COR-L47 (cell line): ENCODE measurements around the gene CPOX.
A peak's percentile ranks its signal among the peaks of the same experiment; 100 is the strongest.

Source experiments
- DNase-seq: peaks from one replicate; lab custom pipeline; 2025; lab: John Stamatoyannopoulos, UW

CPOX gene

DNA sequence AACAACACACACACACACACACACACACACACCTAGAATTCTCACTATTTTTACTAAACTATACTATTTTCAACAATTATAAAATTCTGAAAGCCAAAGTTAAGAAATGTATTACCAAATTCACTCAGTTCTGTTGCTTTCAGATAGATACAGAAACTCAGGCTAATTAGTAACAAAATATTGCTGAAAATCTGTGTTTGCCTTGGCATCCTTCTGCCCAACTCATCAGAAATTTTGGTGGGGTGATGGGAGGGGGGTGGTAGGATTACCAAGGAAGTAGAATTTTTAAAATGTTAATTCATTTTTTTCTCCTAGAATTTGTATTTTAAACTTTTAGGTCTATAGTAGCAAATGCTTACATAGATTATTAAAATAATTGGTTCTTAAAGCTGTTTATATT, 2.7 kb upstream of the CPOX start:
- no peak for DNase-seq

DNA sequence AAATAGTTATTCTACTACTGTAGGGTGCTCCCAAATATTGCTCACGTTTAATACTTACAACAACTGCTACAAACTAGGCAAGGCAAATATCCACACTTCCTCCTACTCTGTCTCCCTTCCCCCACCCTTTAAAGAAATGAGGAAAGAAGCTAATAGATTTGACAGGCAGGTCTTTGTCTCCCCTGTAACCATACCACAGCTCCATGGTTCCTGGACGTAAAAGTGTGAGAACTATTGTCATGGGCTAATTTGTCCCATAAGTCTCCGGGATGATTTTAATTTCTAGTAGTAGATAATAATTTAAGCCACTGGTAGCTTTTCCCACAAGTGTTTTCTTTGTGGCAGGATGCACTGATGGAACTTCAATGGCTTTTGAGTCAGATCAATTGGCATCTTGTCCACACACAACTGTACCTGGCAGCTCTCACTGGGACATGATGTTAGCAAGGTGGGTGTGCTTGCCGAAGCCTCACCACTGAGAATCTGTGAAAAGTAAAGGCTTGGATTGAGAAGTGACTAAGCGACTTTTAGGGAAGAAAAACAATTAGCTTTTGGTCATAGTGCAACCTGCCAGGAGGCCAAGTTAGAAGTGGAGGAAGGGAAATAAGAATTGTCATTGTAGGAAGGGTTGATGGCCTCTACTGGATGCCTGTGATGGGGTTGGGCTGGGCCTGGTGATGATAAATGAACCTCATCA, 1.4 kb upstream of the CPOX start:
- DNase-seq, result no peak

DNA sequence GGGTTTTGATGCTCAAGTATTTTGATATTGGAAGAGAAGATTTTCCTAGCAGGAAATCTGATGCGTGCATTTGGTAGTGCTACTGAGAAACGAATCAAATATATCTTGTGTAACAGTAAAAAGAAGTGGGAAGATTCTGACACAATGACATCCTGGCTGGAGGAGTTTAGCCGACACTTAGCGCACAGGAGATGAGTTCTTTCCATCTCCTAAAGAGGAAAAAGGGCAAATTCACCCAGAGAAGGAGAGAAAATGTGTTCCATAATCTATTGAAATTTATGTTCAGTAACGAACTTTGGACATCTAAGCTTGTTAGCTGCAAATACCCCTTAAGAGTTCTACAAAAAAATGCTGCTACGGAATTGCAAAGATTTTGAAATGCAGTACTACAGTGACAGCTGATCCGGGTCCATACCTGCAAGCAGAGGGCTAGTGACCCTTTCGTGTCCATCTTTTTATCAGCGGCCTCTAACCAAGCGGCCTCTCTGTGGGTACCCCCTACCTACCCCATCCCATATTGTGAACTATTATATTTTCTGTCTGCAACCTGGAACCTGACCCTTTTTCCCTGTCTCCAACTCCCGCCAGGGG, 971 bp downstream of the CPOX start:
- no peak for DNase-seq

DNA sequence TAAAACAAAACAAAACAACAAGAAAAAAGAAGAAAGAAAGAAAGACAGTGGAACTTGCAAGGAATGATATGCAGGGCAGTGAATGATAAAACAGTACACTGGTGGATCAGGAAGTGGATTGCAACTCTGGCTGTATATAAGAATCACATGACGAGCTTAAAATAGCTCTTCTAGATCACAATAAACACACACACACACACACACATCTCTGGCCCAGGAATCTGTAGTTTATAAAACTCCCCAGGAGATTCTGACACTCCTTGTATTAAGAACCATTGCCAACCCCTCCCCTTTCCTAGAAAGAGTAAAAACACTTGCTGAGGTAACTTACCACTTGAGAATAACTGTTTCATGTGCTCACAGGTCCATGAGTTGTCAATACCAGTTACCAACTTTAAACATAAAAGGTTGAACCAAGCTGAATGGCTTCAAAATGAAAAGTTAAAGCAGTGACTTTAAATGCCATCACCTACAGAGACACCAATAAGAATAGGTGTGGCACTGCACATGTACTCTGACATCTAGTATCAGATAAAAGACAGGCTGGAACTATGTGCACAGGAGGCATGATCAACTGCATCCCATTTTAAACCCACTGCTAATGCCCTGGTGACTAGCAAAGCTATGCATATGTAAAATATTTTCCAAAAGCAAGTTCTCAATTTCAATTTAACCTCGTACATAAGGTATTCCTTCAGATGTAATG, 3.9 kb downstream of the CPOX start:
- DNase-seq, result no peak

DNA sequence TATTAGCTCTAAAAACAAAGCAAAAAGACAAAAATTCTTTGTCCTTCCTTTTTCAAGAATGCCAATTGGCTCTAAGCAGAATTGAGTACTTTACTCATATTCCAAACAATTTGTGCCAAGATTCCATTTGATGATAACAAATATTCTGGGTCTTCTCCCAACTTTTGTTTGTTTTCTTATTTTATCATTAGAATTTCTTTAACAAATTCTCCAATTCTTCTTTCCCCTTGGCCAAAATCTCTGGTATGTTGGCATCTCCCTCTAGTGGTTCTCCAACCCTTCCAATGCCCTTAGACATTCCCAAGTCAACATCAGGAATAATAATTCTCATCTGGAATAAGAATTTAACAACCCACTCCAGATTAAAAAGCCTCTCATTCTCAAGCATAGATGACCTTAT, 5.3 kb downstream of the CPOX start:
- no peak for DNase-seq

DNA sequence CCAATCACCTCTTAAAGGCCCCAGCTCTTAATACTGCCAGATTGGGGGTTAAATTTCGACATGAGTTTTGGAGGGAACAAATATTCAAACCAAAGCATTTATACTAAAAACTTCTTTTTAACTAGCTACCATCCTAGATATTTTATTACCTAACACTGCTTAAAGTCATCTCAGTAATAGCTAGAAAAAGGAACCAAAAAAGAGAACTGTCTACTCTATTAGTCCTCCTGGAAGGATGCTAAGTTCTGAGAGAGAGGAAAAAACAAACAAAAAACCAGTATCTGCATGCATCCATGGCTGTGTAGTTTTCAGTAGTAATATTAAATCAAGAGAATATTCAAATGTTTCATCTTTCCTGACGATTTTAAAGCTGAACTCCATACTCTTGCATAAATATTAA, 5.8 kb downstream of the CPOX start:
- DNase-seq, result no peak

DNA sequence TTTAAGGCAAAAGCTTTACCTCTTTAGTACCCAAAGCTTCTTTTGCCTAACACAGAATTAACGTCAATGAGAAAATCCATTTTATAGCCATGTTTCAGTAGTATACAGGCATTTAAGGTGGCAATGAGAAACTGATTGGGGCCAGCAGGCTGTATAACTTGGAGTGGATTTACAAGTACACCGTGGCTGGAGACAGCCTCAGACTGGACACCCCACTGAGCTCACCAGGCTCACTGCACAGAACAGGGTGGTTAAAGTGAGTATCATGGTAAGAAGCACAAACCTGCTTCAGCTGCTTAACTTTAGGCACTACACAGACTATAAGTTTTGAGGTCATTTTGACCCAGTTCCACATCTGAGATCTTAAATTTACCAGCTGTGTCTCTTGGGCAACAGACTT, 8.9 kb downstream of the CPOX start:
- DNase-seq, result no peak

DNA sequence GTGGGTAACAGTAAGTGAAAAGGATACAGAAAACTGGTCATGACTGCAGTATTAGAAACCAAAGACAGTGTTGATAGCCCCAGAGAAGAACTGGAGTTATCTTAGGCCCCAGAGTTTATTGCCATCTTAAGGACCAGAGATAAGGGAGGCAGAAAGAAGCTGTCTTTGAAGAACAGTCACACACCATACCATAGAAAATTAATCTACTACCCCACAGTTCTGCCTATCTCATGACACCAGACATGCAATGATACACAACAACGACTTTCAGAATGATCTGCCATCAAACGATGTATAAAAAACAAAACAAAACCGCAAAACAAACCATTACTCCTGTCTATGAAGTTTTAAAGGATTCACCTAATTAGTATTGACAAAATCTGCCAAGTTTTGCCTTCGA, 9.6 kb downstream of the CPOX start:
- DNase-seq, result no peak

DNA sequence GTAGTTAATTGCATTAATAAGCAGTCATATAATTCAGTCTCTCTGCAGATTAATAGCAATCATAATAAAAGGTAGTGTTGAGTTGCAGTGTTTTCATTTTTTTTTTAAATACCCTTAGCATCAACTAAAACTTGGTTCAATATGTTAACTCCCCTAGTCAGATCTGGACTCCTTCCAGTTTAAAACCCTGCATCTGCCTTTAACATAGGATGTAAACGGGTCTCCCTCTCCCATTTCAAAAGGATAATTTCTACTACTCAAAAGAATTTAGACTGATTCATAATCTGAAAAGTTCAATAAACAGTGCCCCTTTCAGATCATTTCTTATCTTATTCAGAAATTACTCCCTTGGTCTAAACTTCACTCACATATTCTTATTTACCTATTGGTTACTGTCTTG, 11.4 kb downstream of the CPOX start:
- no peak for DNase-seq

DNA sequence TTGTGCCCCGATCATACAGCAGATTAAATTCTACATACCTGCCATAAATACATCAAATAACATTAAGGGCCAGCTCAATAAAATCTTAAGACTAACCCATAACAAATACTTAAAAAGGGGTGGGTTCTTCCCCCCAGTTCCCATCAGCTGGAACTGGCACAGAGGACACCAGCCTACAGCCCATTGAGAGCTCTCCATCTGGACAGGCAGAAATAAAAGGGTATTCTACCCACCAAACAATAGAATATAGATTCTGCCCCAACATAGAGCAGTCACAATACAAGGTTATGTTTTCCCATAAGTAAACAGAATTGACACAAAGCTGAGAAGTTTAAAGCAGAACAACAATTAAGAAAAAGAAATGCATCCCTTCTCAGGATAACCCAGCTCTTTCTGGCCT, 11.9 kb downstream of the CPOX start:
- no peak for DNase-seq

DNA sequence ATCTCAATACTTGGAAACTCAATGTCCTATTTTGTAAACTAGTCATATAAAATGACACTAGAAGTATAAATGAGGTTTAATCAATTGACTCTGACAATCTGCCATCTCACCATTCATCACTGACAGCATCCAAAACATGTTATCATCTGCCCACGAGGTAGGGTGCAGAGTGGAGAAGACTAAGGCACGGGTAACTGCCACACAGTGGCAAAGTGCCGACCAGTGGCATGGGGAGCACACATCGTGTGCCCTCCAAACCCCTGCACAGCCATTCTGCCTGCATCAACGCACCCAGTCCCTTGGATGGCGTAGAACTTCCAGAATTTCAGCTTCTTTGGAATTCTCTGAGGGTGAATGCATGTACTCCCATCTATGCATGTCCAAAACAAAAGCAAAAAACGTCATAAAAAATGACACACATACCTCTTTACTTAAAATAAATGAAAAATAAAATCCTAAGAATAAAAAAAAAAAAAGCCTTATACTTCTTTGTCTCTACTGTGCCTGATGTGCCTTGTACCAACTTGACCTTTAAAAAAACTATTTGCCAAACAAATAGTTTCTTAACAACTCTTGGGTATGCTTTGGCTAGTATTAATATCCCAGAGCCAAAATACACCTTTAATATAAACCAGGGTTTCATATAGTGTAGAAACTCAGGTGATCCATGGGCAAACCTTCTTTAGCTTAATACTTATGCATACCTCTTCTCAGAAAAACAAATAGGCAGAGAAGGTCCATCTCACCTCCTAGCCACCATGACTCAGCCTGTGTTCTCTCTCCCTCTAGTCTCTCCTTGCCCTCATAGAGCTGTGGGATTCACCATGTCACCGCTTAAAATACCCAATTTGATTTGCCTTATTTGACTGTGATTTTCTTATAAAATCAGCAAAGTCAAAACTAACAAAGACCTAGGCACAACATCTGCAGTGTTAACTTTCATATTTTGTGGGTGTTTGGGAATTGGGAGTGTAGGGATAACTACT, 12.7 kb downstream of the CPOX start:
- DNase-seq, result no peak

DNA sequence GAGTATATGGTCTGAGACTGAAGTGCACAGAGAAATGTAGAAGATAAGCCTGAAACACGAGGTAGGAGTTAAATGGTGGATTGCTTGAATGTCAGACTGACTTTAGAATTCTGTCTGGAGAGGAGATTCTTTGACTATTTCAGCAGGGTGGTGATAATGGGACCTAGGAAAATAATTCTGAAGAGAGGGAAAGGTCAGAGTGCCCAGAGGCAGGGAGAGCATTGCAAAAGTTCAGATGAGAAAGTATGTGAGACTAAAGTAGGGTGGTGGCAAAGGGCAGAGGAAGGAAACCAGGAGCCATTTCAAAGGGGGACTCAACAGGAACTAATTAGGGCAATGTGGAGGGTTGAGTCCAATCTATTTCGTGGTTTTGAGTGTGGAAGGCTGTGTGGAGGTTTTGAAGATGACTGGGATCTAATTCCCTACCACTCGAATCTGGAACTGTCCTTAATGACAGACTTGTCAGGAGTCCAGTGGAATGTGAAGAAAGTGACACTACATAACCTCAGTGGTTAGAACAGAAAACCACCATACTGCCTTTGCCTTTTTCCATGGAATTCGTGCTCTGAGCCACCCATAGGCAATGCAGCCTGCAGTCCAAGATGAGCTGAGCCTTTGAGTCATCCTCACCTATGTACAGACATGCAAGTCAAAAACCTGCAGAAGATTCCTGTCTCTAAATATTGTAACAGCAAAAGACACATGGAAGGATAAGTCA, 16.1 kb downstream of the CPOX start:
- no peak for DNase-seq

DNA sequence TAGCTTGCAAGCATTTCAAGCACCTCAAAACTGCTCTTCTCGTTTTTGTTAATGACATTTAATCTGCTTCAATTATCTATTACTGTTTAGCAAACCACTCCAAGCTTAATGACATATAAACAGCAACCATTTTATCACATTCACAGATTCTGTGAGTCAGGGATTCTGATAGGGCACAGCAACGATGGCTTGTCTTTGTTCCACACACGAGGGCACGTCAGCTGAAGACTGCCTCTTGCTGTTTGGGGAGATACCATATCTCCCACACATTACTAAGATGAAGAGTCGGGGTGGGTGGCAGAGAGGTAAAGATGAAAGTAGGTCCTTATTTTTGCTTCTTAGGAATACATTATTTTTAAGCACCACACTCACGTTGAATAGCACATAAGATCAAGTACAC, 19.3 kb downstream of the CPOX start:
- peak; percentile 1 for DNase-seq

DNA sequence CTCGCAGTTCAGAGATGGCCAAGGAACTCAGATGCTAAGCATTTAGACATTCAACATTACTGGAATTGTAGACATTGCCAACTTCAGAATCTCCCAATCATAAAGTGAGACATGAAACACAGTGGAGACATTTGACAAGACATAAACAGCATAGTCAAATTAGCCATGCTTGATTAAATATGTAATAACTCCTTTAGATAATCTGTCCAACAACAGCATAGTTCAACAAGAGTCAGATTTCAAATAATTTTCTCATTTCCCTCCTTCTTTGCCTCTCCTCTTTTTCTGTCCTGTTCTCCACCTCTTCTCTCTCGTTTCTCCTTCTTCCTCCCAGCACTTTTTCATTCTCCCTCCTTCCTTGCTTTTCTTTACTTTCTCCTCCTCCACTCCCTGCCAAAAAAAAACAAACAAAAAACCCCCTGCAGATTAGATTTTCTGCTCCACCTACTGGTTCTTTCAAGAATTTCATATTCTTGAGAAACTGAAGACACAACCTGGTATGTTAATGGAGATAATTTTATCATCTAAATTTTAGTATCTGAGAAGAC, 20.2 kb downstream of the CPOX start:
- DNase-seq, result peak; percentile 1

DNA sequence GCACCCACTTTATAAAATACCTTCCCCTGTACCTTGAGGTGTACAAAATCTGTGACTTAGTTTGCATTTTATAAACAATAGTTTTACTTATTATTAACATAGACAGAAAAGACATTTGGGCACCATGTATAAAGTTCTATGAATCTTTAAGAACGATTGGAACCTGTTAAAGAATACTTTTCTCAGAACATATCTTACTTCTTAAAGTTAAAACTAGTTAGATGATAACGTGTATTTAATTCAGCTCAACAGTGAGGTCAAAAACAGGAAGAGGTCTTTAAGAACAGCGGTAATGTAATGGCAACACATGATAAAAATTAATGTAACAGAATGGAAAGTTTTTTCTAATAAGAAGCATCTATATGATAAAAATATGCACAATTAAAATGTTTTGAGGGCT, 25.0 kb downstream of the CPOX start:
- no peak for DNase-seq

DNA sequence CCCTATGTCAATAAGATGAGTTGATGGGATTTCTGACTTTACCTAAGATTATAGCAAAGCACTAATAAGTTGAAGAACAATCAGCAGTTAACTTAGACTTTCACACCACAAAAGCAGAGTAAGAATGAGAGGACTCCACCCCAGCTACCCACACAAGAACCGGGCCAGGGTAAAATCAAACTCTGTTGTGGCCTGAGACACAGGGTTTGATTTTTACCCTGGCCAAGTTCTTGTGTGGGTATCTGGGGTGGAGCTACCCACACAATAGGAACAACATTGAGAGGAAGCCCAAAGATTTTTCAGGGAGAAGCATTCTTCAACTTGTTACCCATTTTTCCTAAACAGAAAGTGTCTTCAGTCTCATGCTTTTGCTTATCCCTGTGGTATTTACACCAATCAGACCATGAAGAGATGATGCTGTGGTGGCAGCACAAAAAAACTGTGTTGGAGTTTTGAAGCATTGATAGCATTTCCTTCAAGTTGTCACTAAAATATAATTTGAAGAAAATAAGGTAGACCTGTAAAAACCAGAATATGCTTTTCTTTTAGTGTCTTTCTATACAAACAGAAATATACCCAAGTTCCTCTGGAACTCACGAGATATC, 25.6 kb downstream of the CPOX start:
- DNase-seq, result no peak

DNA sequence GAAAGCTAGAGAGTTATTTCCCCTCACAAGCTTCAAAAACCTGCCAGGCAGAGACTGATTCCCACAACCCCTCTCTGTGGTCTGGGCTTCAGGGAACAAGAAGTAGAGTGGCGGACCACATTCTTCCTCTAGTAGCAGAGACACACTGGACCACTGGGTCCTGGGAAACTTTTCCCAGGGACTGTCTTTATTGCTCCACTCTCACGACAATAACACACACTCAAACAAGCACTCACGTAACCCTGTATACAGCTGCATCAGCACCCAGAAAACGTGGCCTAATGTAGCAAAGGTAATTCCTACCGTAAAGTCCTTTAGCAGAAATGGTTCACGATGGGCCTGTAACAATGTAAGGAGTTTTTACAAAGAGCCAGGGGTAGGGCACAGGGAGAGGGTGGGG, 27.6 kb downstream of the CPOX start:
- DNase-seq, result no peak

DNA sequence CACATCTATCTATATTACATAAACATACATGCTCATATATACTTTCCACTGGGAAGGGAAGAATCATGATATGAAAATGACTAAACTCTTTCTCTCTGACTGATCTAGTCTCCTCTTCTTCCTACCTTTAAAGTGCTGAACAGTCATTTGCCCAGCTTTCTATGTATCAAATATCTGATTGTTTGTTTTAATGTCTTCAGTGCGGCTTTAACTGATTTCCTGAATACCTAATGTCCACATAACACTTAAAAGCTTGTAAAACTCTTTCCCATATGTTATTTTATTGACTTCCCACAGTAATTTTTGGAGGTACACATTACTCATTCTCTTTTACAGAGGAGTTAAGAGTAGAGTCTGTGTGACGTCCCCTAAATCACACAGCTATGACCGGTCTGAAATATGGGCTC, 28.2 kb downstream of the CPOX start:
- DNase-seq, result no peak

DNA sequence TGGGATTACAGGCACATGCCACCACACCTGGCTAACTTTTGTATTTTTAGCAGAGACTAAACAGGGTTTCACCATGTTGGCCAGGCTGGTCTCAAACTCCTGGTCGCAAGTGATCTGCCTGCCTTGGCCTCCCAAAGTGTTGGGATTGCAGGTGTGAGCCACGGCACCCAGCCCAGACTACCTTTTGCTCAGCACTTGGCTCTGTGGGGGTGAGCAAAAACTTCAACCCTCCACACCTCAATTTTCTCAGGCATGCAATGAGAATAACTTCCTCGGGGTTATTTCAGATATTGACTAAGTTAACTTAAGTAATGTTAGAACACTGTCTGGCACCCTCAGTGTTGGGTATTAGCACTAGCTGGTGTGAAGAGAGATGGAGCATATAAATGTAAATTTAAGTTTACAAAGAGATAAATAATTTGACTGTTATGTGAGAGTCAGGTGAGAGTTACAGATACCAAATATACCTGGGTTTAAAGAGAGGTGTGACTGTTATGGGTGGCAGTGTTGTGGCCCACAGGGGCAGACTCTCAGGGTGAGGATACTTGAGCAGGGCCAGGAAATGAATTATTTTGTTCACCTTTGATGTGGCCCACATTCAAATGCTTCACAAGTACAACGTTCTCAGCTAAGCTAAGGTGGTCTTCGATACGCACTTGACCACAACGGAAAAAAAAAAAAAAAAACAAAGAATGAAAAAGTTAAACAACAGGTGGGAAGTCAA, 29.0 kb downstream of the CPOX start:
- DNase-seq, result no peak

DNA sequence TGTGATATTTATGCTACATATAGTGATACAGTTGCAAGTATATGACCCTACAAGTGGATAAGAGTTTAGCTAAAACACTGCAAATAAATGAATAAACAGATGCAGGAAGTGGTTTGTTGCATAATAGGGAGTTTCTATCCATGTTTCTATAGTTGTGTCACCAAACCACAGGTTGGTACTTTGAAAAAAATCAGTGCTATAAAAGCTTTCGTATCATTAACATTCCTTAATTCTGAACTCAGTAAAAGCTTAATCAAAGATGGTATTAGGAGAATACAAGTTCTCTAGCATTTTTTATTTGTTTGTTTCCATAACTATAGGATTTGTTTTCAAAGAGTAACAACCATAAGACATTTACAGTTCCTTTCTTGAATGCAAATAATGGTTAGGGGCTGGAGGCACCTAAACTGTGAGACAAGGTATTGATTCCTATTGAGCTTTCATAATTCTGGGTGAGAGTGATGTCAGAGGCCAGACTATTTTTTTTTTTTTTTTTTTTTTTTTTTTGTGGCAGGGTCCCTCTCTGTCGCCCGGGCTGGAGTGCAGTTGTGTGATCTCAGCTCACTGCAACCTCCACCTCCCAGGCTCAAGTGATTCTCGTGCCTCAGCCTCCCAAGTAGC, 29.6 kb downstream of the CPOX start:
- no peak for DNase-seq
